ENCODE measurements around the gene ADGRF1. TPM values are rescaled to one million over a fixed set of nuclear protein-coding genes. Genes with fewer than 3 reads are reported as not detected.

Gene ADGRF1
- total RNA-seq, 1 donor, result not detected

- peak overlapping the region; percentile 53 for H2AFZ ChIP-seq (ENCODE audit: low read length)
- no peaks in the 10 kb centered on the region for H3K79me2 ChIP-seq (ENCODE audit: insufficient read depth, low read length)
- H3K4me2 ChIP-seq (ENCODE audit: insufficient read depth, low read length), result no peak overlapping the region
- no peaks in the 10 kb centered on the region for H3K9me3 ChIP-seq (ENCODE audit: low read depth, low read length)
- no peak overlapping the region for H3K27ac ChIP-seq (ENCODE audit: low read depth, low read length)
- no peaks in the 10 kb centered on the region for H3K36me3 ChIP-seq (ENCODE audit: insufficient read depth, low read length)
- H3K4me1 ChIP-seq (ENCODE audit: insufficient read depth, low read length), result no peaks in the 10 kb centered on the region
- TF ChIP-seq CTCF (IDR thresholded peaks at IDR 0.05; ENCODE audit: extremely low read depth, low read depth, low read length), result no peak
- H3K27me3 ChIP-seq (ENCODE audit: insufficient read depth, low read length), result no peaks in the 10 kb centered on the region
- DNase-seq (ENCODE audit: insufficient read length, low spot score, missing footprints), result no peak
- H3K4me3 ChIP-seq (ENCODE audit: insufficient read depth, low read length), result no peak overlapping the region
- no peaks in the 10 kb centered on the region for H4K20me1 ChIP-seq (ENCODE audit: insufficient read depth, low read length)
These were observed 19.5 kb upstream of the ADGRF1 start for GRCh38 chr6:47061309-47062300.

GRCh38 chr6:47059216-47059885, 17.2 kb upstream of the ADGRF1 start:
- H3K4me2 ChIP-seq (ENCODE audit: insufficient read depth, low read length), result no peak overlapping the region
- H3K79me2 ChIP-seq (ENCODE audit: insufficient read depth, low read length), result no peaks in the 10 kb centered on the region
- TF ChIP-seq CTCF (IDR thresholded peaks at IDR 0.05; ENCODE audit: extremely low read depth, low read depth, low read length), result no peak
- H3K4me1 ChIP-seq (ENCODE audit: insufficient read depth, low read length), result no peaks in the 10 kb centered on the region
- no peak for DNase-seq (ENCODE audit: insufficient read length, low spot score, missing footprints)
- H3K36me3 ChIP-seq (ENCODE audit: insufficient read depth, low read length), result no peaks in the 10 kb centered on the region
- no peaks in the 10 kb centered on the region for H4K20me1 ChIP-seq (ENCODE audit: insufficient read depth, low read length)
- no peaks in the 10 kb centered on the region for H3K27me3 ChIP-seq (ENCODE audit: insufficient read depth, low read length)
- no peak overlapping the region for H3K27ac ChIP-seq (ENCODE audit: low read depth, low read length)
- H3K4me3 ChIP-seq (ENCODE audit: insufficient read depth, low read length), result no peak overlapping the region
- H2AFZ ChIP-seq (ENCODE audit: low read length), result no peak overlapping the region
- H3K9me3 ChIP-seq (ENCODE audit: low read depth, low read length), result no peaks in the 10 kb centered on the region

- Histone ChIP-seq H3K36me3 (ENCODE audit: insufficient read depth, low read length) (no peaks in the 10 kb centered on the region), H3K4me3 (ENCODE audit: insufficient read depth, low read length) (no peak overlapping the region), H3K9me3 (ENCODE audit: low read depth, low read length) (no peaks in the 10 kb centered on the region), H3K4me1 (ENCODE audit: insufficient read depth, low read length) (no peaks in the 10 kb centered on the region), H3K4me2 (ENCODE audit: insufficient read depth, low read length) (no peak overlapping the region), H3K79me2 (ENCODE audit: insufficient read depth, low read length) (no peaks in the 10 kb centered on the region), H3K27me3 (ENCODE audit: insufficient read depth, low read length) (no peaks in the 10 kb centered on the region), H4K20me1 (ENCODE audit: insufficient read depth, low read length) (no peaks in the 10 kb centered on the region), H3K27ac (ENCODE audit: low read depth, low read length) (no peak overlapping the region), H2AFZ (ENCODE audit: low read length) (no peak overlapping the region)
- no peak for TF ChIP-seq CTCF (IDR thresholded peaks at IDR 0.05; ENCODE audit: extremely low read depth, low read depth, low read length)
- DNase-seq (ENCODE audit: insufficient read length, low spot score, missing footprints), result no peak
These were observed 15.9 kb upstream of the ADGRF1 start for GRCh38 chr6:47057830-47058540.

All from osteoblast (primary cell).